GM19452 (cell line): ENCODE data around the gene SPACA6.
"Not testable (repeated sequence)": the region's sequence is repeated elsewhere in the genome, so short reads cannot be mapped to it uniquely, and the experiment has no call there.

ENCODE experiments used
- ATAC-seq: cut with Tn5 transposase; IDR thresholded peaks from one replicate; pipeline ENCODE4 v1.9.1; 2021; ENCODE audit not compliant: unreplicated experiment

SPACA6 gene

GRCh38 chr19:51733742-51734522 lies 40.8 kb downstream of the SPACA6 start:
- ATAC-seq = no peak

- no peak for ATAC-seq
Observed at GRCh38 chr19:51735759-51736449, 42.8 kb downstream of the SPACA6 start.

GRCh38 chr19:51737389-51737788 lies 44.3 kb downstream of the SPACA6 start:
- no peak for ATAC-seq

GRCh38 chr19:51737924-51738323 lies 44.8 kb downstream of the SPACA6 start:
- no peak for ATAC-seq

- not testable (repeated sequence) for ATAC-seq
Observed at GRCh38 chr19:51738523-51738922, 45.4 kb downstream of the SPACA6 start.

GRCh38 chr19:51739466-51740213 lies 46.5 kb downstream of the SPACA6 start:
- no peak for ATAC-seq

- no peak for ATAC-seq
Observed at GRCh38 chr19:51740356-51740755, 47.2 kb downstream of the SPACA6 start.

GRCh38 chr19:51742789-51743188 lies 49.7 kb downstream of the SPACA6 start:
- ATAC-seq = no peak

- no peak for ATAC-seq
Observed at GRCh38 chr19:51743405-51743804, 50.3 kb downstream of the SPACA6 start.

- no peak for ATAC-seq
Observed at GRCh38 chr19:51746731-51747130, 53.6 kb downstream of the SPACA6 start.

- ATAC-seq = no peak
Observed at GRCh38 chr19:51749979-51750378, 56.8 kb downstream of the SPACA6 start.

- ATAC-seq = no peak
Observed at GRCh38 chr19:51750400-51751094, 57.4 kb downstream of the SPACA6 start.

- no peak for ATAC-seq
Observed at GRCh38 chr19:51751655-51752054, 58.5 kb downstream of the SPACA6 start, which contains the start of gene FPR1. TSS of gene FPR1 (minus strand) at chr19:51751878. CDS start at chr19:51746994, 4,884 bp downstream.

- no peak for ATAC-seq
Observed at GRCh38 chr19:51754109-51754508, 61.0 kb downstream of the SPACA6 start.

- ATAC-seq = no peak
Observed at GRCh38 chr19:51754770-51755169, 61.6 kb downstream of the SPACA6 start.
